ENCODE measurements around the gene PDE4D. TPM values are rescaled to one million over a fixed set of nuclear protein-coding genes. Genes with fewer than 3 reads are reported as not detected.

PDE4D gene
- total RNA-seq, 1 donor from 2014 or later: 44.8 TPM

GRCh38 chr5:59773294-59773693, 120.2 kb downstream of the PDE4D start:
- H3K27me3 ChIP-seq: no peaks in the 10 kb centered on the region
- H3K27ac ChIP-seq: no peak overlapping the region
- H3K9me3 ChIP-seq: no peaks in the 10 kb centered on the region
- no peak overlapping the region for H3K4me3 ChIP-seq
- TF ChIP-seq CTCF (IDR thresholded peaks at IDR 0.05): no peak
- H3K4me1 ChIP-seq: no peaks in the 10 kb centered on the region
- H3K36me3 ChIP-seq: no peaks in the 10 kb centered on the region
- intact Hi-C loops (cut with DNase I): no loop called here
- DNase-seq (ENCODE audit: low spot score in 2 of 2): no peak

- DNase-seq (ENCODE audit: low spot score in 2 of 2): no peak
- intact Hi-C loops (cut with DNase I): no loop called here
- Histone ChIP-seq H3K36me3 (no peaks in the 10 kb centered on the region), H3K9me3 (no peaks in the 10 kb centered on the region), H3K4me3 (no peak overlapping the region), H3K27me3 (no peaks in the 10 kb centered on the region), H3K4me1 (no peaks in the 10 kb centered on the region), H3K27ac (no peak overlapping the region)
- no peak for TF ChIP-seq CTCF (IDR thresholded peaks at IDR 0.05)
Measured at GRCh38 chr5:59772757-59773156, 120.8 kb downstream of the PDE4D start.

DNA sequence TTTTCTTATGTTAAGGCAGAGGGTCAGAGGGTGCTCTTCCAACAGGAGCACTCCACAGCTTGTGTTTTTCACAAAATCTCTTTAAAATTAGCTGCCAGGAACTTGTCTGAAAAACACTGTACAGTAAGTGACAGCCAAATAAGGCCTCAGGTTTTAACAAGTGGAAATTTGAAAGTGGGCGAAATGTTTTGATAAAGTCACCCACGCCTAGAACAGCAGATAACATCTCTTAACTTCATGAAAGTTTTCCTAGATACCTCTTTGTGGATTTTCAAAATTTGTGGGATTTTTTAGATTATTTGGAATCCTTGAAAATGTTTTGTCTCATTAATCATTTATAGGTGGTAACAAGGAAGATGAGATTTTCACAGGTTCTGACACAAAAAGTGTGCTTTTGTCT, 121.3 kb downstream of the PDE4D start:
- no peaks in the 10 kb centered on the region for H3K36me3 ChIP-seq
- no peak for TF ChIP-seq CTCF (IDR thresholded peaks at IDR 0.05)
- H3K4me1 ChIP-seq: no peaks in the 10 kb centered on the region
- no peak overlapping the region for H3K4me3 ChIP-seq
- no peaks in the 10 kb centered on the region for H3K27me3 ChIP-seq
- intact Hi-C loops (cut with DNase I): no loop called here
- H3K9me3 ChIP-seq: no peaks in the 10 kb centered on the region
- H3K27ac ChIP-seq: no peak overlapping the region
- DNase-seq (ENCODE audit: low spot score in 2 of 2): no peak

GRCh38 chr5:59770953-59771352, 122.6 kb downstream of the PDE4D start:
- Histone ChIP-seq H3K4me1 (no peaks in the 10 kb centered on the region), H3K4me3 (no peak overlapping the region), H3K36me3 (no peaks in the 10 kb centered on the region), H3K27ac (no peak overlapping the region), H3K9me3 (no peaks in the 10 kb centered on the region), H3K27me3 (no peaks in the 10 kb centered on the region)
- TF ChIP-seq CTCF (IDR thresholded peaks at IDR 0.05): no peak
- intact Hi-C loops (cut with DNase I): no loop called here
- DNase-seq (ENCODE audit: low spot score in 2 of 2): no peak

DNA sequence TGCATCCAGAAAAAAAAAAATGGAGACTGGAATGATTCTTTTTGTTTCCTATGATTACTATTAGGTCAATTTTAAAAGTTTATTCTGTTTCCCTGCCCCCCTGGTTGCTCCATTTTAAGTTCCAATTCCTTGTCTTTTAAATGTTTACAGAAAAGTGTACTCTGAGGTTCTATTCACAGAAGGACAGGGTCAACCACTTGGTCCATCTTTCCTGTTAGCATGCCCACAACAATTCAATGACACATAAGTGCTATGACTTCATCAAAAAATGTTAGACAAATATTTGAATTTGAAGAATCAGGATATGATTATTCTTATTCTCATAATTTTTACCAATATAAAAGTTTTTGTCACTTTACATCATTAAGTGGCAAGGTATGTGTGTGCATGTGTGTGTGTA, 123.7 kb downstream of the PDE4D start:
- no peaks in the 10 kb centered on the region for H3K36me3 ChIP-seq
- DNase-seq (ENCODE audit: low spot score in 2 of 2): no peak
- TF ChIP-seq CTCF (IDR thresholded peaks at IDR 0.05): no peak
- no peak overlapping the region for H3K27ac ChIP-seq
- no peaks in the 10 kb centered on the region for H3K4me1 ChIP-seq
- H3K9me3 ChIP-seq: no peaks in the 10 kb centered on the region
- intact Hi-C loops (cut with DNase I): no loop called here
- H3K4me3 ChIP-seq: no peak overlapping the region
- H3K27me3 ChIP-seq: no peaks in the 10 kb centered on the region

DNA sequence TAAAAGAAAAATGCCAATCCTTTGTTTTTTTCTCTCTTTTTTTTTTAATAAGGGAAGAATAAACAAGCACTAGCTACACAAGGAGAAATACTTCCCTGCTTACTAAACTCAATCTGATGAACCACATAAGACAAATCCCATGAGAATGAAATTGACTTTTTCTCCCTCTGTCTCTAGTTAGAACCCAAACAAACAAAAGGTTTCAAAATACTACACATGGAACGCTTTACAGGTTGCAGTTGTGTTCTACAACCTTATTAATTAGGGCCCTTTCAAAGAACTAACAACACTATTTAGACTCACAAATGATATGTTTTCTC, 124.5 kb downstream of the PDE4D start:
- Histone ChIP-seq H3K36me3 (no peaks in the 10 kb centered on the region), H3K4me1 (no peaks in the 10 kb centered on the region), H3K9me3 (no peaks in the 10 kb centered on the region), H3K27ac (no peak overlapping the region), H3K4me3 (peak overlapping the region; percentile 37 to 62), H3K27me3 (no peaks in the 10 kb centered on the region)
- intact Hi-C loops (cut with DNase I): no loop called here
- no peak for DNase-seq (ENCODE audit: low spot score in 2 of 2)
- TF ChIP-seq CTCF (IDR thresholded peaks at IDR 0.05): no peak
